ENCODE data around the gene TFB2M. TPM values are rescaled to one million over a fixed set of nuclear protein-coding genes. Genes with fewer than 3 reads are reported as not detected.

The TFB2M gene
- total and polyA plus RNA-seq, 2 of the 13 experiments (the other 11 are each of a cell fraction or from before 2014, with no cell fraction given), result 15.7 to 31.4 TPM

DNA sequence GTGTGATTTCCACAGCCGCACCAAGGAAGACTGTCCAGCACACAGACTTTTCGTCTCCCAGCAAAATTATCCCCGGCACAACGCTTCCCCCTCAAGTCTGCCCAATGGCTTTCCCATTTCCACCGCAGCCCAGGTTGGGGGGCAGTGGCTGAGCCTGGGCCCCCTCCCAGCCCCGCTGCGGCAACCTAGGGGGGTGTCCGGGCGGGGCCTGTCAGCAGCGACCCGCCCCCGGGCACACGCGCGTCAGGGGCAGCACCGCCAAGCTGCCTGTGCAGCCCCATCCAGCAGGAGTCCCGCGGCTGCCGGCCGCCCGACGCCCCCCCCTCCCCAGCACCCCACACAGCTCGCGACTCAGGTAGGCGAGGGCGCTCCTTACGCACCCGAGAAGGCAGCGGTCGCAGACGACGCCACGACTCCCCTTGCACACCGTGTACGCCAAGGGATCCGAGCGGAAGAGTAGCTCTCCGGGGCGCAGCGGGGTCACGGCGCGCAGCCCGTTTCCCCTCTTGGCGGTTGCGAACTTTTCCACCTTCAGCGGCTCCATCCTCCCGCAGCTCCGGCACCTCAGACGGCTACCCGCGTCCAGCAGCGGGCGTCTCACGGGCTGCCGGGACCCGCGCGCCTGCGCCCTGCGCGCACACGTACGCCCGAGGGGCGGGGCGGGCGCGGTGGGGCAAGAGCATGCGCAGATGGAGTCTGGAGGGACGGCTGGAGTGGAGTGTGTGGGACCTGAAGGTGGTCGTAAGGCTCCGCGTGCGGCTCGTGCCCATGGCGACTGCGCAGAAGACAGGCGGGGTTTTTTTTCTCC lies 59.2 kb downstream of the TFB2M start, which contains the start of gene SMYD3 (continued):
- TF ChIP-seq, protein P1, sequence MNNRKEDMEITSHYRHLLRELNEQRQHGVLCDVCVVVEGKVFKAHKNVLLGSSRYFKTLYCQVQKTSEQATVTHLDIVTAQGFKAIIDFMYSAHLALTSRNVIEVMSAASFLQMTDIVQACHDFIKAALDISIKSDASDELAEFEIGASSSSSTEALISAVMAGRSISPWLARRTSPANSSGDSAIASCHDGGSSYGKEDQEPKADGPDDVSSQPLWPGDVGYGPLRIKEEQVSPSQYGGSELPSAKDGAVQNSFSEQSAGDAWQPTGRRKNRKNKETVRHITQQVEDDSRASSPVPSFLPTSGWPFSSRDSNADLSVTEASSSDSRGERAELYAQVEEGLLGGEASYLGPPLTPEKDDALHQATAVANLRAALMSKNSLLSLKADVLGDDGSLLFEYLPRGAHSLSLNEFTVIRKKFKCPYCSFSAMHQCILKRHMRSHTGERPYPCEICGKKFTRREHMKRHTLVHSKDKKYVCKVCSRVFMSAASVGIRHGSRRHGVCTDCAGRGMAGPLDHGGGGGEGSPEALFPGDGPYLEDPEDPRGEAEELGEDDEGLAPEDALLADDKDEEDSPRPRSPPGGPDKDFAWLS (CRISPR knock-in tag; IDR thresholded peaks at IDR 0.05; ENCODE audit: borderline replicate concordance), result no peak
- TF ChIP-seq MTA3 (CRISPR knock-in tag; IDR thresholded peaks at IDR 0.05) (no peak), ZNF747 (CRISPR knock-in tag; IDR thresholded peaks at IDR 0.05; ENCODE audit: borderline replicate concordance) (no peak), TFE3 (CRISPR knock-in tag; IDR thresholded peaks at IDR 0.05) (no peak), ZNF501 (CRISPR knock-in tag; IDR thresholded peaks at IDR 0.05) (peak; percentile 54), CAMTA2 (CRISPR knock-in tag; IDR thresholded peaks at IDR 0.05; ENCODE audit: borderline replicate concordance) (peak; percentile 29; the same call in 1 of the 2 replicates), DNMT1 (CRISPR knock-in tag; IDR thresholded peaks at IDR 0.05) (no peak; the same call in 1 of the 2 replicates), ZNF136 (CRISPR knock-in tag; IDR thresholded peaks at IDR 0.05; ENCODE audit: low read depth) (no peak), USF2 (IDR thresholded peaks at IDR 0.05; ENCODE audit: low read depth, low read length) (no peak), USF2 (CRISPR knock-in tag; IDR thresholded peaks at IDR 0.05; ENCODE audit: borderline replicate concordance) (no peak), CBX2 (IDR thresholded peaks at IDR 0.05; ENCODE audit: low read depth, low read length) (no peak), CBX2 (CRISPR knock-in tag; IDR thresholded peaks at IDR 0.05; ENCODE audit: low read depth) (no peak), KDM3A (CRISPR knock-in tag; IDR thresholded peaks at IDR 0.05; ENCODE audit: low read depth) (no peak)
- TF ChIP-seq, protein P2, sequence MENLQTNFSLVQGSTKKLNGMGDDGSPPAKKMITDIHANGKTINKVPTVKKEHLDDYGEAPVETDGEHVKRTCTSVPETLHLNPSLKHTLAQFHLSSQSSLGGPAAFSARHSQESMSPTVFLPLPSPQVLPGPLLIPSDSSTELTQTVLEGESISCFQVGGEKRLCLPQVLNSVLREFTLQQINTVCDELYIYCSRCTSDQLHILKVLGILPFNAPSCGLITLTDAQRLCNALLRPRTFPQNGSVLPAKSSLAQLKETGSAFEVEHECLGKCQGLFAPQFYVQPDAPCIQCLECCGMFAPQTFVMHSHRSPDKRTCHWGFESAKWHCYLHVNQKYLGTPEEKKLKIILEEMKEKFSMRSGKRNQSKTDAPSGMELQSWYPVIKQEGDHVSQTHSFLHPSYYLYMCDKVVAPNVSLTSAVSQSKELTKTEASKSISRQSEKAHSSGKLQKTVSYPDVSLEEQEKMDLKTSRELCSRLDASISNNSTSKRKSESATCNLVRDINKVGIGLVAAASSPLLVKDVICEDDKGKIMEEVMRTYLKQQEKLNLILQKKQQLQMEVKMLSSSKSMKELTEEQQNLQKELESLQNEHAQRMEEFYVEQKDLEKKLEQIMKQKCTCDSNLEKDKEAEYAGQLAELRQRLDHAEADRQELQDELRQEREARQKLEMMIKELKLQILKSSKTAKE (CRISPR knock-in tag; IDR thresholded peaks at IDR 0.05; ENCODE audit: borderline replicate concordance), result no peak
- TF ChIP-seq, protein P3, sequence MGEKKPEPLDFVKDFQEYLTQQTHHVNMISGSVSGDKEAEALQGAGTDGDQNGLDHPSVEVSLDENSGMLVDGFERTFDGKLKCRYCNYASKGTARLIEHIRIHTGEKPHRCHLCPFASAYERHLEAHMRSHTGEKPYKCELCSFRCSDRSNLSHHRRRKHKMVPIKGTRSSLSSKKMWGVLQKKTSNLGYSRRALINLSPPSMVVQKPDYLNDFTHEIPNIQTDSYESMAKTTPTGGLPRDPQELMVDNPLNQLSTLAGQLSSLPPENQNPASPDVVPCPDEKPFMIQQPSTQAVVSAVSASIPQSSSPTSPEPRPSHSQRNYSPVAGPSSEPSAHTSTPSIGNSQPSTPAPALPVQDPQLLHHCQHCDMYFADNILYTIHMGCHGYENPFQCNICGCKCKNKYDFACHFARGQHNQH (CRISPR knock-in tag; IDR thresholded peaks at IDR 0.05), result peak; percentile 40; the same call in 1 of the 2 replicates
- TF ChIP-seq, protein P4, sequence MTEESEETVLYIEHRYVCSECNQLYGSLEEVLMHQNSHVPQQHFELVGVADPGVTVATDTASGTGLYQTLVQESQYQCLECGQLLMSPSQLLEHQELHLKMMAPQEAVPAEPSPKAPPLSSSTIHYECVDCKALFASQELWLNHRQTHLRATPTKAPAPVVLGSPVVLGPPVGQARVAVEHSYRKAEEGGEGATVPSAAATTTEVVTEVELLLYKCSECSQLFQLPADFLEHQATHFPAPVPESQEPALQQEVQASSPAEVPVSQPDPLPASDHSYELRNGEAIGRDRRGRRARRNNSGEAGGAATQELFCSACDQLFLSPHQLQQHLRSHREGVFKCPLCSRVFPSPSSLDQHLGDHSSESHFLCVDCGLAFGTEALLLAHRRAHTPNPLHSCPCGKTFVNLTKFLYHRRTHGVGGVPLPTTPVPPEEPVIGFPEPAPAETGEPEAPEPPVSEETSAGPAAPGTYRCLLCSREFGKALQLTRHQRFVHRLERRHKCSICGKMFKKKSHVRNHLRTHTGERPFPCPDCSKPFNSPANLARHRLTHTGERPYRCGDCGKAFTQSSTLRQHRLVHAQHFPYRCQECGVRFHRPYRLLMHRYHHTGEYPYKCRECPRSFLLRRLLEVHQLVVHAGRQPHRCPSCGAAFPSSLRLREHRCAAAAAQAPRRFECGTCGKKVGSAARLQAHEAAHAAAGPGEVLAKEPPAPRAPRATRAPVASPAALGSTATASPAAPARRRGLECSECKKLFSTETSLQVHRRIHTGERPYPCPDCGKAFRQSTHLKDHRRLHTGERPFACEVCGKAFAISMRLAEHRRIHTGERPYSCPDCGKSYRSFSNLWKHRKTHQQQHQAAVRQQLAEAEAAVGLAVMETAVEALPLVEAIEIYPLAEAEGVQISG (CRISPR knock-in tag; IDR thresholded peaks at IDR 0.05), result peak; percentile 75
